ENCODE results near the gene CARM1. TPM values are rescaled to one million over a fixed set of nuclear protein-coding genes. Genes with fewer than 3 reads are reported as not detected.
"Not testable (repeated sequence)": the region's sequence is repeated elsewhere in the genome, so short reads cannot be mapped to it uniquely, and the experiment has no call there.

Gene CARM1
- total RNA-seq, 1 experiment from 2014 or later: 103 TPM

DNA sequence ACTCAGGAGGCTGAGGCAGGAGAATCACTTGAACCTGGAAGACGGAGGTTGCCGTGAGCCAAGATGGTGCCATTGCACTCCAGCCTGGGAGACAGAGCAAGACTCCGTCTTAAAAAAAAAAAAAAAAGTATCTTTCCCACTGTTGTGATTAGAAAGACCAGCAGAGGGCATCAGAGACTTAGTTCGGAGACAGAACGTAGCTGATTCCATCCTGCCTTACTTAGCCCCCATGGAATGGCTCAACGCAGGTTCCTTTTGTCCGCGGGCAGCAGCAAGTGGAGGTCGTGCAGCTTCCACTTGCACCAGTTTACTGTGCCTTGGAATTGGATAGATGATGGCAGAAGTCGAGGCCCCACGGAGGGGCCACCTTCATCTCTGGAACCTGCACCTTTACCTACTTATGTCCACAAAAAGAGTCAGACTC lies 65.3 kb downstream of the CARM1 start:
- intact Hi-C loops (cut with micrococcal nuclease): loop anchor here (5.0 kb wide), 4 partner anchors 101 to 266 kb away; no protein-coding TSS in a partner anchor
- H3K9ac ChIP-seq (ENCODE audit: low read length): no peak overlapping the region
- H3K36me3 ChIP-seq (ENCODE audit: control insufficient read depth in 1 of 2, insufficient read depth in 2 of 2, low read length in 2 of 2): no peaks in the 10 kb centered on the region
- BruUV-seq (replicated peaks): no TSS peak
- no peaks in the 10 kb centered on the region for H4K20me1 ChIP-seq (ENCODE audit: insufficient read depth)
- no peaks in the 10 kb centered on the region for H3K27me3 ChIP-seq (ENCODE audit: insufficient read depth, low read length)
- no peaks in the 10 kb centered on the region for H3K9me3 ChIP-seq (ENCODE audit: control insufficient read depth in 1 of 2, insufficient read depth in 1 of 2, low read depth in 1 of 2, low read length in 2 of 2)
- peak; percentile 74 for DNase-seq (ENCODE audit: low read depth, low spot score)
- H2AFZ ChIP-seq (ENCODE audit: low read depth, low read length, poor library complexity, severe bottlenecking): no peak overlapping the region
- H3K4me1 ChIP-seq (ENCODE audit: control insufficient read depth in 1 of 2, insufficient read depth in 2 of 2, low read length in 2 of 2): peaks cover 18 to 40% of the 10 kb centered on the region in 2 experiments
- no peak overlapping the region for H3K4me3 ChIP-seq (replicated peaks in 1 of 2; ENCODE audit: low read depth in 1 of 2, low read length in 2 of 2)
- POLR2A ChIA-PET: interaction anchor here (0.6 to 1.0 kb wide), 3 partner anchors 12 to 1856 kb away, joined by 3 to 5 read pairs (median 3); no protein-coding TSS in a partner anchor
- peak; percentile 67 for ATAC-seq
- peaks cover 8% of the 10 kb centered on the region; the same call in 1 of the 2 replicates for H3K79me2 ChIP-seq (ENCODE audit: insufficient read depth, low read length)
- H3K27ac ChIP-seq (ENCODE audit: low read depth, low read length): no peak overlapping the region
- H3K4me2 ChIP-seq (ENCODE audit: low read length): peak overlapping the region; percentile 40
- CTCF ChIA-PET: interaction anchor here (0.6 to 1.5 kb wide), 20 partner anchors 9 to 291 kb away, joined by 3 to 10 read pairs (median 3); partner anchors contain the start of genes CARM1, LDLR and SMARCA4
- no peak for TF ChIP-seq EGR1 (IDR thresholded peaks at IDR 0.05; ENCODE audit: low read depth)
- TF ChIP-seq, protein P1, sequence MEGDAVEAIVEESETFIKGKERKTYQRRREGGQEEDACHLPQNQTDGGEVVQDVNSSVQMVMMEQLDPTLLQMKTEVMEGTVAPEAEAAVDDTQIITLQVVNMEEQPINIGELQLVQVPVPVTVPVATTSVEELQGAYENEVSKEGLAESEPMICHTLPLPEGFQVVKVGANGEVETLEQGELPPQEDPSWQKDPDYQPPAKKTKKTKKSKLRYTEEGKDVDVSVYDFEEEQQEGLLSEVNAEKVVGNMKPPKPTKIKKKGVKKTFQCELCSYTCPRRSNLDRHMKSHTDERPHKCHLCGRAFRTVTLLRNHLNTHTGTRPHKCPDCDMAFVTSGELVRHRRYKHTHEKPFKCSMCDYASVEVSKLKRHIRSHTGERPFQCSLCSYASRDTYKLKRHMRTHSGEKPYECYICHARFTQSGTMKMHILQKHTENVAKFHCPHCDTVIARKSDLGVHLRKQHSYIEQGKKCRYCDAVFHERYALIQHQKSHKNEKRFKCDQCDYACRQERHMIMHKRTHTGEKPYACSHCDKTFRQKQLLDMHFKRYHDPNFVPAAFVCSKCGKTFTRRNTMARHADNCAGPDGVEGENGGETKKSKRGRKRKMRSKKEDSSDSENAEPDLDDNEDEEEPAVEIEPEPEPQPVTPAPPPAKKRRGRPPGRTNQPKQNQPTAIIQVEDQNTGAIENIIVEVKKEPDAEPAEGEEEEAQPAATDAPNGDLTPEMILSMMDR (IDR thresholded peaks at IDR 0.05 in 2 of 3, conservative IDR thresholded peaks at IDR 0.05 in 1 of 3; ENCODE audit: borderline replicate concordance in 1 of 3, insufficient read depth in 1 of 3, low read depth in 2 of 3, low read length in 2 of 3): peak; percentile 46 to 71 (median 53); a peak in 4 of 6 replicates
- TF ChIP-seq ZFX (IDR thresholded peaks at IDR 0.05): no peak
- no peak for TF ChIP-seq POLR2A (IDR thresholded peaks at IDR 0.05; ENCODE audit: borderline replicate concordance, extremely low read depth, insufficient read depth, insufficient read length)
- TF ChIP-seq RAD21 (IDR thresholded peaks at IDR 0.05; ENCODE audit: low read depth): peak; percentile 85
- TF ChIP-seq SIN3A (IDR thresholded peaks at IDR 0.05; ENCODE audit: low read depth): no peak
- no peak for TF ChIP-seq CBX3 (IDR thresholded peaks at IDR 0.05; ENCODE audit: low read depth)
- TF ChIP-seq ZNF274 (IDR thresholded peaks at IDR 0.05; ENCODE audit: low read depth, low read length): no peak
- RAD21 ChIA-PET (ENCODE audit: low non-redundant PET in 1 of 2, low total read pairs in 2 of 2, uncharacterized antibody in 2 of 2, unreplicated experiment in 2 of 2): interaction anchor here (0.6 to 1.3 kb wide), 4 partner anchors 84 to 181 kb away, joined by 3 to 5 read pairs (median 4); no protein-coding TSS in a partner anchor
- no peaks in the 10 kb centered on the region for H3K9me2 ChIP-seq (ENCODE audit: insufficient read depth)

DNA sequence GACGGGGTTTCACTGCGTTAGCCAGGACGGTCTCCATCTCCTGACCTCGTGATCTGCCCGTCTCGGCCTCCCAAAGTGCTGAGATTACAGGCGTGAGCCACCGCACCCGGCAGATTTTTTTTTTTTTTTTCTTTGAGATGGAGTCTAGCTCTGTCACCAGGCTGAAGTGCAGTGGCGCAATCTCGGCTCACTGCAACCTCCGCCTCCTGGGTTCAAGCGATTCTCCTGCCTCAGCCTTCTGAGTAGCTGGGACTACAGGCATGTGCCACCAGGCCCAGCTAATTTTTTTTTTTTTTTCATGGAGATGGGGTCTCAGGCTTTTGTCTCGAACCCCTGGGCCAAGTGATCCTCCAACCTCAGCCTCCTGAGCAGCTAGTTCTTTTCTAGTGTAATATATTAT lies 70.3 kb downstream of the CARM1 start:
- ChIA-PET CTCF (interaction anchor here (0.6 to 1.7 kb wide), 16 partner anchors 9 to 439 kb away, joined by 3 to 18 read pairs (median 4); partner anchors contain the start of gene LDLR), RAD21 (ENCODE audit: low non-redundant PET in 1 of 2, low total read pairs in 2 of 2, uncharacterized antibody in 2 of 2, unreplicated experiment in 2 of 2) (interaction anchor here in 1 of 2 experiments (0.7 kb wide), 1 partner anchor 49 kb away, joined by 3 read pairs; no protein-coding TSS in a partner anchor), POLR2A (interaction anchor here (0.7 to 1.3 kb wide), 2 partner anchors 12 to 27 kb away, joined by 3 to 4 read pairs; no protein-coding TSS in a partner anchor)
- Histone ChIP-seq H3K4me2 (ENCODE audit: low read length) (peak overlapping the region; percentile 65; the same call in 1 of the 2 replicates), H3K4me1 (ENCODE audit: control insufficient read depth in 1 of 2, insufficient read depth in 2 of 2, low read length in 2 of 2) (peaks cover 18 to 45% of the 10 kb centered on the region in 2 experiments), H2AFZ (ENCODE audit: low read depth, low read length, poor library complexity, severe bottlenecking) (peak overlapping the region; percentile 52)
- H3K4me3 ChIP-seq (replicated peaks in 1 of 2; ENCODE audit: low read depth in 1 of 2, low read length in 2 of 2); H3K27ac ChIP-seq (ENCODE audit: low read depth, low read length); ATAC-seq; DNase-seq (ENCODE audit: low read depth, low spot score); H3K27me3 ChIP-seq (ENCODE audit: insufficient read depth, low read length); H3K9me2 ChIP-seq (ENCODE audit: insufficient read depth); H3K9ac ChIP-seq (ENCODE audit: low read length); BruUV-seq (replicated peaks); H4K20me1 ChIP-seq (ENCODE audit: insufficient read depth); H3K9me3 ChIP-seq (ENCODE audit: control insufficient read depth in 1 of 2, insufficient read depth in 1 of 2, low read depth in 1 of 2, low read length in 2 of 2); H3K79me2 ChIP-seq (ENCODE audit: insufficient read depth, low read length); intact Hi-C loops (cut with micrococcal nuclease); H3K36me3 ChIP-seq (ENCODE audit: control insufficient read depth in 1 of 2, insufficient read depth in 2 of 2, low read length in 2 of 2): not testable (repeated sequence)

DNA sequence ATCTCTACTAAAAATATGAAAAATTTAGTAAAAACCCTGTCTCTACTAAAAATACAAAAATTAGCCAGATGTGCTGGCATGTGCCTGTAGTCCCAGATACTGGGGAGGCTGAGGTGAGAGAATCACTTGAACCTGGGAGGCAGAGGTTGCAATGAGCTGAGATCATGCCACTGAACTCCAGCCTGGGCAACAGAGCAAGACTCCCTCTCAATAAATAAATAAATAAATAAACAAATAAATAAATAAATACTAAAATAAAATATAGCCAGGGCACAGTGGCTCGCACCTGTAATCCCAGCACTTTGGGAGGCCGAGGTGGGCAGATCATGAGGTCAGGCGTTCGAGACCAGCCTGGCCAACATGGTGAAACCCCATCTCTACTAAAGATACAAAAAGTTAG lies 72.1 kb downstream of the CARM1 start:
- peaks cover 17 to 49% of the 10 kb centered on the region in 2 experiments for H3K4me1 ChIP-seq (ENCODE audit: control insufficient read depth in 1 of 2, insufficient read depth in 2 of 2, low read length in 2 of 2)
- POLR2A ChIA-PET; intact Hi-C loops (cut with micrococcal nuclease): not testable (repeated sequence)

More for the DNA sequence above, 72.1 kb downstream of the CARM1 start:
- H3K4me3 ChIP-seq (replicated peaks in 1 of 2; ENCODE audit: low read depth in 1 of 2, low read length in 2 of 2); BruUV-seq (replicated peaks); H3K9ac ChIP-seq (ENCODE audit: low read length); DNase-seq (ENCODE audit: low read depth, low spot score); H4K20me1 ChIP-seq (ENCODE audit: insufficient read depth); H3K9me3 ChIP-seq (ENCODE audit: control insufficient read depth in 1 of 2, insufficient read depth in 1 of 2, low read depth in 1 of 2, low read length in 2 of 2); H3K9me2 ChIP-seq (ENCODE audit: insufficient read depth); H2AFZ ChIP-seq (ENCODE audit: low read depth, low read length, poor library complexity, severe bottlenecking); H3K4me2 ChIP-seq (ENCODE audit: low read length); ATAC-seq; H3K27me3 ChIP-seq (ENCODE audit: insufficient read depth, low read length); H3K27ac ChIP-seq (ENCODE audit: low read depth, low read length); H3K79me2 ChIP-seq (ENCODE audit: insufficient read depth, low read length); H3K36me3 ChIP-seq (ENCODE audit: control insufficient read depth in 1 of 2, insufficient read depth in 2 of 2, low read length in 2 of 2); RAD21 ChIA-PET (ENCODE audit: low non-redundant PET in 1 of 2, low total read pairs in 2 of 2, uncharacterized antibody in 2 of 2, unreplicated experiment in 2 of 2): not testable (repeated sequence)
- CTCF ChIA-PET: interaction anchor here (0.6 kb wide), 1 partner anchor 144 kb away, joined by 3 read pairs; no protein-coding TSS in a partner anchor
